IMR-90 (cell line): ENCODE results near the gene NBPF3. TPM values are rescaled to one million over a fixed set of nuclear protein-coding genes. Genes with fewer than 3 reads are reported as not detected.

Experiments used
- ATAC-seq: fragments of 200-7000 bp; cut with Tn5 transposase; 2 replicates; pipeline ENCODE4 v1.9.1; 2020; ENCODE audit warnings: low read depth, mild to moderate bottlenecking, moderate library complexity
- BruUV-seq: library from RNA; stranded (reverse); fragments of 400-500 nt; replicated peaks from 2 replicates; lab custom pipeline; 2021; lab: Mats Ljungman, UMichigan
- CTCF ChIA-PET: fragments of 300-600 bp; formaldehyde crosslinking; extraction: SDS; loops from one replicate; lab custom pipeline; 2021; ENCODE audit warnings: antibody characterized with exemption; lab: Yijun Ruan, JAX
- POLR2A ChIA-PET: fragments of 300-600 bp; sonication (Branson Sonifier 250); formaldehyde crosslinking; loops from one replicate; lab custom pipeline; 2022; ENCODE audit warnings: antibody characterized with exemption; ENCODE audit not compliant: unreplicated experiment; lab: Charles Lee
- DNase-seq: peaks from one replicate; pipeline ENCODE4 v3.0.0; 2013
- H2AFZ ChIP-seq: replicated peaks from 2 replicates; pipeline ENCODE3; 2013; ENCODE audit warnings: low read length, mild to moderate bottlenecking; ENCODE audit not compliant: poor library complexity
- H2AK5ac ChIP-seq: 2 replicates; pipeline ENCODE4 v1.6.1; 2013; ENCODE audit warnings: low read depth, low read length, inconsistent platforms
- H2AK9ac ChIP-seq: replicated peaks from 2 replicates; pipeline ENCODE3; 2013; ENCODE audit warnings: mild to moderate bottlenecking, low read depth, low read length, moderate library complexity; ENCODE audit not compliant: poor library complexity
- H2BK120ac ChIP-seq: 2 replicates; pipeline ENCODE4 v1.6.1; 2013; ENCODE audit warnings: low read depth, low read length, inconsistent platforms
- H2BK15ac ChIP-seq: 3 replicates; pipeline ENCODE4 v1.6.1; 2013; ENCODE audit warnings: low read depth, low read length, inconsistent platforms
- H2BK20ac ChIP-seq: 2 replicates; pipeline ENCODE4 v1.6.1; 2013; ENCODE audit warnings: low read depth, mild to moderate bottlenecking, inconsistent platforms, low read length, moderate library complexity
- H2BK5ac ChIP-seq: 2 replicates; pipeline ENCODE4 v1.6.1; 2013; ENCODE audit warnings: mild to moderate bottlenecking, low read depth, low read length, inconsistent platforms; ENCODE audit not compliant: poor library complexity, severe bottlenecking
- H3K14ac ChIP-seq: replicated peaks from 2 replicates; pipeline ENCODE4 v1.6.1; 2013; ENCODE audit warnings: low read depth, low read length, inconsistent platforms
- H3K18ac ChIP-seq: 2 replicates; pipeline ENCODE4 v1.6.1; 2013; ENCODE audit warnings: low read depth, low read length, control low read depth
- H3K23ac ChIP-seq: 2 replicates; pipeline ENCODE4 v1.6.1; 2013; ENCODE audit warnings: low read depth, low read length, inconsistent platforms
- H3K27ac ChIP-seq: 2 replicates; pipeline ENCODE4 v1.5.1; 2013; ENCODE audit warnings: mild to moderate bottlenecking, control low read depth, low read length; ENCODE audit not compliant: insufficient read depth
- H3K27me3 ChIP-seq: 2 replicates; pipeline ENCODE4 v1.6.1; 2013; ENCODE audit warnings: low read length; ENCODE audit not compliant: control insufficient read depth, insufficient read depth
- H3K36me3 ChIP-seq: 2 replicates; pipeline ENCODE4 v1.6.1; 2013; ENCODE audit warnings: low read length, mixed read lengths; ENCODE audit not compliant: control insufficient read depth, insufficient read depth
- H3K4ac ChIP-seq: 2 replicates; pipeline ENCODE4 v1.6.1; 2013; ENCODE audit warnings: low read depth, low read length, inconsistent platforms
- H3K4me1 ChIP-seq: 2 replicates; pipeline ENCODE4 v1.6.1; 2013; ENCODE audit warnings: low read length, mixed read lengths; ENCODE audit not compliant: control insufficient read depth, insufficient read depth
- H3K4me2 ChIP-seq: 2 replicates; pipeline ENCODE4 v1.6.1; 2013; ENCODE audit warnings: low read depth, mild to moderate bottlenecking, control low read depth, low read length, moderate library complexity
- H3K4me3 ChIP-seq: 2 replicates; pipeline ENCODE4 v1.5.1; 2013; ENCODE audit warnings: low read depth, mild to moderate bottlenecking, control low read depth, low read length, moderate library complexity; ENCODE audit not compliant: insufficient read depth
- H3K56ac ChIP-seq: 2 replicates; pipeline ENCODE4 v1.6.1; 2013; ENCODE audit warnings: low read length, inconsistent platforms; ENCODE audit not compliant: insufficient read depth; ENCODE audit errors: extremely low read depth
- H3K79me1 ChIP-seq, 2 experiments: 2 replicates each; pipeline ENCODE4 v1.6.1; 2013; ENCODE audit warnings: low read length in 2 of 2, inconsistent platforms in 1 of 2, low read depth in 1 of 2
- H3K9ac ChIP-seq: 2 replicates; pipeline ENCODE4 v1.6.1; 2013; ENCODE audit warnings: low read depth, low read length, control low read depth
- H3K9me1 ChIP-seq: 2 replicates; pipeline ENCODE4 v1.6.1; 2013; ENCODE audit warnings: low read length, inconsistent platforms; ENCODE audit not compliant: insufficient read depth
- H3K9me3 ChIP-seq: 2 replicates; pipeline ENCODE4 v1.6.1; 2013; ENCODE audit warnings: low read length; ENCODE audit not compliant: control insufficient read depth, insufficient read depth
- H4K20me1 ChIP-seq: 2 replicates; pipeline ENCODE4 v1.6.1; 2013; ENCODE audit warnings: low read length, inconsistent platforms; ENCODE audit not compliant: insufficient read depth
- H4K5ac ChIP-seq: 2 replicates; pipeline ENCODE4 v1.6.1; 2013; ENCODE audit warnings: mild to moderate bottlenecking, low read depth, low read length, control low read depth
- H4K8ac ChIP-seq, 2 experiments: 2 replicates each; pipeline ENCODE4 v1.6.1; 2013; ENCODE audit warnings: low read depth in 2 of 2, low read length in 2 of 2, control low read depth in 1 of 2, inconsistent platforms in 1 of 2
- H4K91ac ChIP-seq: 2 replicates; pipeline ENCODE4 v1.6.1; 2013; ENCODE audit warnings: low read depth, low read length, inconsistent platforms; ENCODE audit not compliant: insufficient read depth
- BHLHE40 ChIP-seq: fragments of 150-350 bp; IDR thresholded peaks from 2 replicates; pipeline ENCODE4 v1.6.1; 2016; ENCODE audit warnings: mild to moderate bottlenecking, low read depth, low read length
- CHD1 ChIP-seq: IDR thresholded peaks from 2 replicates; pipeline ENCODE4 v1.6.1; 2012; ENCODE audit warnings: low read depth, low read length, improper control_type of control experiment
- MAZ ChIP-seq: IDR thresholded peaks from 2 replicates; pipeline ENCODE4 v1.6.1; 2012; ENCODE audit warnings: low read depth, mild to moderate bottlenecking, low read length, improper control_type of control experiment, moderate library complexity, borderline replicate concordance
- MXI1 ChIP-seq: IDR thresholded peaks from 2 replicates; pipeline ENCODE4 v1.6.1; 2012; ENCODE audit warnings: low read depth, mild to moderate bottlenecking, low read length, moderate library complexity, borderline replicate concordance
- NFE2L2 ChIP-seq: fragments of 150-350 bp; IDR thresholded peaks from 2 replicates; pipeline ENCODE4 v1.6.1; 2016; ENCODE audit warnings: low read depth, mild to moderate bottlenecking, low read length
- POLR2A ChIP-seq: IDR thresholded peaks from 2 replicates; pipeline ENCODE4 v1.6.1; 2012; ENCODE audit warnings: mild to moderate bottlenecking, low read depth, low read length
- RAD21 ChIP-seq: IDR thresholded peaks from 2 replicates; pipeline ENCODE4 v1.6.1; 2012; ENCODE audit warnings: low read length, improper control_type of control experiment
- RFX5 ChIP-seq: IDR thresholded peaks from 2 replicates; pipeline ENCODE4 v1.8.0; 2012; ENCODE audit warnings: low read depth, mild to moderate bottlenecking, low read length, moderate library complexity
- SMC3 ChIP-seq: fragments of 150-350 bp; IDR thresholded peaks from 2 replicates; pipeline ENCODE4 v1.6.1; 2016; ENCODE audit warnings: low read depth, mild to moderate bottlenecking, antibody characterized with exemption, low read length, moderate library complexity
- WGBS, 2 experiments: methylation state at CpG; one replicate each; pipeline versions ENCODE4 v1.1.5 to v1.1.7; 2013; ENCODE audit warnings: missing lambda C conversion rate in 2 of 2; ENCODE audit not compliant: insufficient read length in 1 of 2; ENCODE audit errors: extremely low coverage in 2 of 2; 5-methylcytosine and 5-hydroxymethylcytosine counted together
- dilution Hi-C: fragments of 300-500 bp; cut with HindIII; formaldehyde crosslinking; loops from one replicate; pipeline ENCODE4 v1.14.3; 2018; ENCODE audit warnings: low sequenced_read_pairs; ENCODE audit not compliant: unreplicated experiment
- in situ Hi-C: fragments of 300-500 bp; cut with MboI; formaldehyde crosslinking; loops from 3 replicates; pipeline ENCODE4 v1.14.3; 2019; ENCODE audit warnings: low sequenced_read_pairs, inconsistent platforms, mixed read lengths
- intact Hi-C: fragments of 100-400 bp; cut with micrococcal nuclease; formaldehyde crosslinking; loops from 2 replicates; pipeline ENCODE4 v1.10.0; 2022
- polyA plus RNA-seq, 3 experiments: library from polyadenylated mRNA; depleted of rRNA; stranded (reverse); fragments of >200 nt; gene quantifications; 2 replicates each; pipeline ENCODE4 v1.2.3, GENCODE V29; 2012; ENCODE audit warnings: low replicate concordance in 1 of 3
- total RNA-seq: library from RNA; depleted of rRNA; stranded (reverse); fragments of >200 nt; gene quantifications from 2 replicates; pipeline ENCODE4 v1.2.3, GENCODE V29; 2012
- TF ChIP-seq, protein P1 (sequence below): fragments of 150-350 bp; IDR thresholded peaks from 2 replicates; pipeline ENCODE4 v1.6.1; 2017; ENCODE audit warnings: mild to moderate bottlenecking, antibody characterized with exemption, low read length, low read depth
- TF ChIP-seq, protein P2 (sequence below): conservative IDR thresholded peaks from 2 replicates; pipeline ENCODE4 v1.5.1; 2012; ENCODE audit warnings: mild to moderate bottlenecking, low read depth, low read length, improper control_type of control experiment
- TF ChIP-seq, protein P3 (sequence below): fragments of 150-350 bp; IDR thresholded peaks from 2 replicates; pipeline ENCODE4 v1.6.1; 2016; ENCODE audit warnings: low read depth, mild to moderate bottlenecking, low read length, moderate library complexity, borderline replicate concordance

NBPF3 gene
- total and polyA plus RNA-seq, 2 of the 4 experiments (the other 2 are of a cell fraction) = 8.7 to 18.8 TPM

DNA sequence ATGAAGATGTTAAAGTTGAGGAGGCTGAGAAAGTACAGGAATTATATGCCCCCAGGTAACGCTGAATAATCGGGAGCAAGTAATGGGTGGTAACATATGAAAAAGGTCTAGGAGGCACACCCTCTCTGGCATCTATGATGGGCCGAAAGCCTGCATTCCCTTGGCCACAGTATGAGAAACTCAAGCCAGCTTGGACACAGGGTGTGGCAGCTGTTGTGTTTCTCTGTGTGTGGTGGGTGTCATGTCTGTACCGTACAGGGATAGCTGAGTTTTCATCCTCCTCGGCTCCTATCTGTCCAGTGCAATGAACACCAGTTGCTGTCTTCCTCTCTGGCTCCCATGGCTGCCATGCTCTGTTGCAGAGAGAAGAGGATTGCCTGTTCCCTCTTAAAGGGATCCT is 32.9 kb downstream of the NBPF3 start:
- Histone ChIP-seq H2BK120ac (no peak overlapping the region), H2AFZ (no peak overlapping the region), H2BK5ac (no peak overlapping the region), H3K4me1 (no peaks in the 10 kb centered on the region), H3K79me1 (no peaks in the 10 kb centered on the region; a peak in 2 of 4 replicates), H3K23ac (no peak overlapping the region), H3K9me1 (peaks cover 6% of the 10 kb centered on the region; the same call in 1 of the 2 replicates), H3K36me3 (peaks cover 44% of the 10 kb centered on the region), H3K9ac (no peak overlapping the region), H3K14ac (no peak overlapping the region), H4K91ac (no peak overlapping the region), H4K5ac (no peak overlapping the region), H4K8ac (no peak overlapping the region), H2AK5ac (no peak overlapping the region), H3K27me3 (no peaks in the 10 kb centered on the region), H3K4ac (no peak overlapping the region), H2BK20ac (no peak overlapping the region), H3K56ac (no peak overlapping the region), H2BK15ac (no peak overlapping the region), H3K9me3 (no peaks in the 10 kb centered on the region), H3K4me2 (no peak overlapping the region), H3K18ac (no peak overlapping the region), H2AK9ac (no peak overlapping the region), H4K20me1 (no peaks in the 10 kb centered on the region), H3K4me3 (no peak overlapping the region), H3K27ac (no peak overlapping the region)
- DNase-seq (no peak), ATAC-seq (no peak)
- intact Hi-C loops = no loop called here
- WGBS, 2 experiments = 100% methylated on average over 2 of the region's 5 CpGs; no CpG with 5 or more reads in 1 of the 2 experiments
- no TSS peak for BruUV-seq
- dilution Hi-C loops = no loop called here
- TF ChIP-seq SMC3 (no peak), BHLHE40 (no peak), CHD1 (no peak), RAD21 (no peak), POLR2A (no peak), RFX5 (no peak), MAZ (no peak), MXI1 (no peak), NFE2L2 (no peak)
- TF ChIP-seq, protein P1, sequence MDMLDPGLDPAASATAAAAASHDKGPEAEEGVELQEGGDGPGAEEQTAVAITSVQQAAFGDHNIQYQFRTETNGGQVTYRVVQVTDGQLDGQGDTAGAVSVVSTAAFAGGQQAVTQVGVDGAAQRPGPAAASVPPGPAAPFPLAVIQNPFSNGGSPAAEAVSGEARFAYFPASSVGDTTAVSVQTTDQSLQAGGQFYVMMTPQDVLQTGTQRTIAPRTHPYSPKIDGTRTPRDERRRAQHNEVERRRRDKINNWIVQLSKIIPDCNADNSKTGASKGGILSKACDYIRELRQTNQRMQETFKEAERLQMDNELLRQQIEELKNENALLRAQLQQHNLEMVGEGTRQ = no peak
- TF ChIP-seq, protein P2, sequence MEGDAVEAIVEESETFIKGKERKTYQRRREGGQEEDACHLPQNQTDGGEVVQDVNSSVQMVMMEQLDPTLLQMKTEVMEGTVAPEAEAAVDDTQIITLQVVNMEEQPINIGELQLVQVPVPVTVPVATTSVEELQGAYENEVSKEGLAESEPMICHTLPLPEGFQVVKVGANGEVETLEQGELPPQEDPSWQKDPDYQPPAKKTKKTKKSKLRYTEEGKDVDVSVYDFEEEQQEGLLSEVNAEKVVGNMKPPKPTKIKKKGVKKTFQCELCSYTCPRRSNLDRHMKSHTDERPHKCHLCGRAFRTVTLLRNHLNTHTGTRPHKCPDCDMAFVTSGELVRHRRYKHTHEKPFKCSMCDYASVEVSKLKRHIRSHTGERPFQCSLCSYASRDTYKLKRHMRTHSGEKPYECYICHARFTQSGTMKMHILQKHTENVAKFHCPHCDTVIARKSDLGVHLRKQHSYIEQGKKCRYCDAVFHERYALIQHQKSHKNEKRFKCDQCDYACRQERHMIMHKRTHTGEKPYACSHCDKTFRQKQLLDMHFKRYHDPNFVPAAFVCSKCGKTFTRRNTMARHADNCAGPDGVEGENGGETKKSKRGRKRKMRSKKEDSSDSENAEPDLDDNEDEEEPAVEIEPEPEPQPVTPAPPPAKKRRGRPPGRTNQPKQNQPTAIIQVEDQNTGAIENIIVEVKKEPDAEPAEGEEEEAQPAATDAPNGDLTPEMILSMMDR = no peak
- TF ChIP-seq, protein P3, sequence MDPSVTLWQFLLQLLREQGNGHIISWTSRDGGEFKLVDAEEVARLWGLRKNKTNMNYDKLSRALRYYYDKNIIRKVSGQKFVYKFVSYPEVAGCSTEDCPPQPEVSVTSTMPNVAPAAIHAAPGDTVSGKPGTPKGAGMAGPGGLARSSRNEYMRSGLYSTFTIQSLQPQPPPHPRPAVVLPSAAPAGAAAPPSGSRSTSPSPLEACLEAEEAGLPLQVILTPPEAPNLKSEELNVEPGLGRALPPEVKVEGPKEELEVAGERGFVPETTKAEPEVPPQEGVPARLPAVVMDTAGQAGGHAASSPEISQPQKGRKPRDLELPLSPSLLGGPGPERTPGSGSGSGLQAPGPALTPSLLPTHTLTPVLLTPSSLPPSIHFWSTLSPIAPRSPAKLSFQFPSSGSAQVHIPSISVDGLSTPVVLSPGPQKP = no peak
- in situ Hi-C loops = no loop called here
- ChIA-PET CTCF (no interaction called here), POLR2A (no interaction called here)
